G401 (cell line): ENCODE results near the gene DNAI7. TPM values are rescaled to one million over a fixed set of nuclear protein-coding genes. Genes with fewer than 3 reads are reported as not detected.

Source experiments
- DNase-seq: peaks from one replicate; pipeline ENCODE4 v3.0.0-alpha.2; 2015; ENCODE audit warnings: low spot score
- in situ Hi-C: cut with HindIII; loops from 2 replicates; pipeline ENCODE4 v1.10.0; 2016; ENCODE audit warnings: low sequenced_read_pairs, mixed read lengths
- total RNA-seq: library from RNA; depleted of rRNA; stranded (reverse); fragments of >200 nt; shearing (Covaris generic); gene quantifications from 2 replicates; pipeline ENCODE4 v1.2.3, GENCODE V29; 2014

The DNAI7 gene
- total RNA-seq, 1 experiment from 2014 or later: 0.20 TPM

GRCh38 chr12:25115677-25116076 lies 79.3 kb downstream of the DNAI7 start:
- no peak for DNase-seq

GRCh38 chr12:25113651-25114050 lies 81.3 kb downstream of the DNAI7 start:
- no peak for DNase-seq
- in situ Hi-C loops: no loop called here

More at GRCh38 chr12:25115677-25116076, 79.3 kb downstream of the DNAI7 start:
- in situ Hi-C loops: no loop called here

- in situ Hi-C loops: no loop called here
- DNase-seq: no peak
Measured at GRCh38 chr12:25110260-25110659, 84.7 kb downstream of the DNAI7 start.

GRCh38 chr12:25107920-25108319 lies 87.0 kb downstream of the DNAI7 start:
- in situ Hi-C loops: no loop called here
- DNase-seq: no peak

GRCh38 chr12:25106818-25107217 lies 88.1 kb downstream of the DNAI7 start:
- DNase-seq: no peak
- in situ Hi-C loops: no loop called here

GRCh38 chr12:25102402-25102801 lies 92.6 kb downstream of the DNAI7 start:
- in situ Hi-C loops: no loop called here
- DNase-seq: no peak

- in situ Hi-C loops: no loop called here
- DNase-seq: no peak
Measured at GRCh38 chr12:25101092-25101445, 93.9 kb downstream of the DNAI7 start.

GRCh38 chr12:25100194-25101091 lies 94.5 kb downstream of the DNAI7 start:
- no peak for DNase-seq
- in situ Hi-C loops: no loop called here

GRCh38 chr12:25099010-25099409 lies 96.0 kb downstream of the DNAI7 start:
- in situ Hi-C loops: no loop called here

GRCh38 chr12:25089738-25090137 lies 105.2 kb downstream of the DNAI7 start:
- in situ Hi-C loops: no loop called here
- DNase-seq: no peak

More at GRCh38 chr12:25099010-25099409, 96.0 kb downstream of the DNAI7 start:
- DNase-seq: no peak

- no peak for DNase-seq
- in situ Hi-C loops: no loop called here
Measured at GRCh38 chr12:25087596-25087995, 107.4 kb downstream of the DNAI7 start.

- in situ Hi-C loops: no loop called here
- DNase-seq: no peak
Measured at GRCh38 chr12:25084816-25085215, 110.1 kb downstream of the DNAI7 start.

- no peak for DNase-seq
- in situ Hi-C loops: no loop called here
Measured at GRCh38 chr12:25083211-25083610, 111.7 kb downstream of the DNAI7 start.

- in situ Hi-C loops: no loop called here
- DNase-seq: no peak
Measured at GRCh38 chr12:25082628-25083027, 112.3 kb downstream of the DNAI7 start.

GRCh38 chr12:25079393-25079792 lies 115.6 kb downstream of the DNAI7 start:
- in situ Hi-C loops: no loop called here
- no peak for DNase-seq

- DNase-seq: no peak
- in situ Hi-C loops: no loop called here
Measured at GRCh38 chr12:25074954-25075353, 120.0 kb downstream of the DNAI7 start.

GRCh38 chr12:25074113-25074512 lies 120.8 kb downstream of the DNAI7 start:
- in situ Hi-C loops: no loop called here
- DNase-seq: no peak

- DNase-seq: no peak
- in situ Hi-C loops: no loop called here
Measured at GRCh38 chr12:25072906-25073650, 121.9 kb downstream of the DNAI7 start.

- no peak for DNase-seq
- in situ Hi-C loops: no loop called here
Measured at GRCh38 chr12:25071366-25071765, 123.6 kb downstream of the DNAI7 start.

GRCh38 chr12:25069224-25069623 lies 125.7 kb downstream of the DNAI7 start:
- in situ Hi-C loops: no loop called here
- no peak for DNase-seq
